Activated naive CD4-positive, alpha-beta T cell treated with anti-CD3 and anti-CD28 coated beads for 36 hours (primary cell): Measurements from ENCODE around the gene SNAP23. TPM values are rescaled to one million over a fixed set of nuclear protein-coding genes. Genes with fewer than 3 reads are reported as not detected.
"Not testable (repeated sequence)": the region's sequence is repeated elsewhere in the genome, so short reads cannot be mapped to it uniquely, and the experiment has no call there.

Experiments used
- CTCF ChIA-PET: fragments of 350-600 bp; sonication (Branson Sonifier 250); formaldehyde crosslinking; loops from one replicate; lab custom pipeline; 2021; ENCODE audit warnings: antibody characterized with exemption; lab: Charles Lee
- DNase-seq: peaks from one replicate; pipeline ENCODE4 v3.0.0-alpha.2; 2020
- H3K27ac Mint-ChIP-seq: one replicate; pipeline ENCODE4 v1.8.0; 2021; ENCODE audit warnings: mild to moderate bottlenecking, mixed read lengths
- H3K27me3 Mint-ChIP-seq: one replicate; pipeline ENCODE4 v1.8.0; 2021; ENCODE audit warnings: low read depth, mixed read lengths
- H3K36me3 Mint-ChIP-seq: one replicate; pipeline ENCODE4 v1.8.0; 2021; ENCODE audit warnings: low read depth, mixed read lengths
- H3K4me1 Mint-ChIP-seq: one replicate; pipeline ENCODE4 v1.8.0; 2021; ENCODE audit warnings: low read depth, mixed read lengths
- H3K4me3 Mint-ChIP-seq: one replicate; pipeline ENCODE4 v1.8.0; 2021; ENCODE audit warnings: mild to moderate bottlenecking, moderate library complexity, mixed read lengths
- H3K9me3 Mint-ChIP-seq: one replicate; pipeline ENCODE4 v1.8.0; 2021; ENCODE audit warnings: mixed read lengths
- intact Hi-C: fragments of 100-400 bp; cut with micrococcal nuclease; formaldehyde crosslinking; loops from one replicate; pipeline ENCODE4 v1.15.1; 2023
- total RNA-seq, 2 experiments: library from RNA; stranded (reverse); gene quantifications; one replicate each; pipeline ENCODE4 v1.2.3, GENCODE V29; 2021

Gene SNAP23
- total RNA-seq, 2 experiments from 2014 or later: 33.1 to 34.5 TPM

GRCh38 chr15:42548249-42549031 lies 53.0 kb downstream of the SNAP23 start, which contains the start of the genes HAUS2 and LRRC57:
Gene HAUS2, plus strand, starts transcription at chr15:42548838. Its CDS starts 35 bp downstream, at chr15:42548873.
Gene LRRC57, minus strand, starts transcription at chr15:42548793. Its CDS starts 359 bp downstream, at chr15:42548434.
- CTCF ChIA-PET: interaction anchor here (0.6 to 1.4 kb wide), 4 partner anchors 9 to 788 kb away, joined by 3 read pairs; no protein-coding TSS in a partner anchor
- Mint-ChIP-seq H3K27me3 (no peaks in the 10 kb centered on the region), H3K4me3 (peak within 1 kb of the TSS; percentile 95), H3K36me3 (peaks cover 14% of the 10 kb centered on the region), H3K9me3 (no peaks in the 10 kb centered on the region), H3K27ac (peak within 1 kb of the TSS; percentile 89), H3K4me1 (peaks cover 41% of the 10 kb centered on the region)
- DNase-seq: peak; percentile 90
- intact Hi-C loops: loop anchor here (1.0 to 2.0 kb wide), 5 partner anchors 27 to 276 kb away; partner anchors contain the start of genes GANC, SNAP23, STARD9 and TMEM87A

- Mint-ChIP-seq H3K36me3 (peaks cover 11% of the 10 kb centered on the region), H3K4me1 (peaks cover 47% of the 10 kb centered on the region), H3K27me3 (no peaks in the 10 kb centered on the region), H3K4me3 (peak overlapping the region; percentile 95), H3K9me3 (no peaks in the 10 kb centered on the region), H3K27ac (peak overlapping the region; percentile 89)
- CTCF ChIA-PET: interaction anchor here (0.6 to 1.1 kb wide), 4 partner anchors 14 to 789 kb away, joined by 3 read pairs; no protein-coding TSS in a partner anchor
- intact Hi-C loops: loop anchor here (2.0 kb wide), 2 partner anchors 58 to 276 kb away; partner anchors contain the start of genes GANC, TMEM87A and ZNF106
- peak; percentile 22 for DNase-seq
These were observed 53.6 kb downstream of the SNAP23 start for GRCh38 chr15:42549032-42549491.

GRCh38 chr15:42549741-42550392 lies 54.4 kb downstream of the SNAP23 start:
- Mint-ChIP-seq H3K9me3 (no peaks in the 10 kb centered on the region), H3K27ac (no peak overlapping the region), H3K27me3 (no peaks in the 10 kb centered on the region), H3K36me3 (peaks cover 11% of the 10 kb centered on the region), H3K4me3 (peak overlapping the region; percentile 95), H3K4me1 (peaks cover 50% of the 10 kb centered on the region)
- DNase-seq: no peak
- CTCF ChIA-PET: no interaction called here
- intact Hi-C loops: loop anchor here (2.0 kb wide), 2 partner anchors 59 to 277 kb away; partner anchors contain the start of genes GANC, TMEM87A and ZNF106

GRCh38 chr15:42553554-42553953 lies 58.1 kb downstream of the SNAP23 start:
- CTCF ChIA-PET: no interaction called here
- no peak overlapping the region for H3K4me3 Mint-ChIP-seq

GRCh38 chr15:42556550-42557207 lies 61.2 kb downstream of the SNAP23 start:
- DNase-seq, CTCF ChIA-PET, H3K27ac Mint-ChIP-seq, H3K4me3 Mint-ChIP-seq, H3K27me3 Mint-ChIP-seq, intact Hi-C loops, H3K9me3 Mint-ChIP-seq: not testable (repeated sequence)
- peaks cover 11% of the 10 kb centered on the region for H3K36me3 Mint-ChIP-seq
- H3K4me1 Mint-ChIP-seq: peaks cover 20% of the 10 kb centered on the region

More at GRCh38 chr15:42553554-42553953, 58.1 kb downstream of the SNAP23 start:
- Mint-ChIP-seq H3K27ac (no peak overlapping the region), H3K27me3 (no peaks in the 10 kb centered on the region), H3K36me3 (peaks cover 8% of the 10 kb centered on the region), H3K4me1 (peaks cover 31% of the 10 kb centered on the region), H3K9me3 (no peaks in the 10 kb centered on the region)
- intact Hi-C loops: no loop called here
- DNase-seq: no peak

- CTCF ChIA-PET: interaction anchor here (0.9 kb wide), 1 partner anchor 93 kb away, joined by 5 read pairs; no protein-coding TSS in a partner anchor
- DNase-seq: no peak
- H3K27me3 Mint-ChIP-seq: no peaks in the 10 kb centered on the region
These were observed 63.3 kb downstream of the SNAP23 start for GRCh38 chr15:42558739-42559138.

GRCh38 chr15:42575188-42576039 lies 80.0 kb downstream of the SNAP23 start, which contains the start of gene STARD9:
Gene STARD9, plus strand, starts transcription at chr15:42575606. Its CDS starts 110 bp downstream, at chr15:42575716.
- H3K36me3 Mint-ChIP-seq: no peaks in the 10 kb centered on the region
- H3K27me3 Mint-ChIP-seq: peaks cover 28% of the 10 kb centered on the region
- peak; percentile 95 for DNase-seq
- H3K9me3 Mint-ChIP-seq: no peaks in the 10 kb centered on the region
- H3K4me3 Mint-ChIP-seq: peak within 1 kb of the TSS; percentile 86
- intact Hi-C loops: loop anchor here (1.0 to 10.0 kb wide), 7 partner anchors 27 to 529 kb away; partner anchors contain the start of genes CDAN1, GANC, HAUS2 and LRRC57
- CTCF ChIA-PET: interaction anchor here (1.0 to 1.1 kb wide), 2 partner anchors 31 to 383 kb away, joined by 3 read pairs; no protein-coding TSS in a partner anchor
- no peak within 1 kb of the TSS for H3K27ac Mint-ChIP-seq
- H3K4me1 Mint-ChIP-seq: peaks cover 14% of the 10 kb centered on the region

More at GRCh38 chr15:42558739-42559138, 63.3 kb downstream of the SNAP23 start:
- Mint-ChIP-seq H3K36me3 (peaks cover 13% of the 10 kb centered on the region), H3K27ac (no peak overlapping the region), H3K9me3 (no peaks in the 10 kb centered on the region), H3K4me1 (peaks cover 9% of the 10 kb centered on the region), H3K4me3 (no peak overlapping the region)
- intact Hi-C loops: no loop called here

- DNase-seq: peak; percentile 15
These were observed 80.7 kb downstream of the SNAP23 start for GRCh38 chr15:42576040-42576594.

GRCh38 chr15:42576776-42577175 lies 81.3 kb downstream of the SNAP23 start:
- CTCF ChIA-PET: no interaction called here
- Mint-ChIP-seq H3K4me1 (peaks cover 22% of the 10 kb centered on the region), H3K27me3 (peaks cover 31% of the 10 kb centered on the region), H3K9me3 (no peaks in the 10 kb centered on the region), H3K27ac (no peak overlapping the region), H3K36me3 (no peaks in the 10 kb centered on the region), H3K4me3 (peak overlapping the region; percentile 86)
- intact Hi-C loops: loop anchor here (10.0 kb wide), 2 partner anchors 302 to 528 kb away; partner anchors contain the start of genes GANC, TMEM87A and UBR1
- DNase-seq: no peak

More at GRCh38 chr15:42576040-42576594, 80.7 kb downstream of the SNAP23 start:
- H3K27ac Mint-ChIP-seq: no peak overlapping the region
- H3K36me3 Mint-ChIP-seq: no peaks in the 10 kb centered on the region
- CTCF ChIA-PET: interaction anchor here (1.1 kb wide), 1 partner anchor 384 kb away, joined by 3 read pairs; no protein-coding TSS in a partner anchor
- H3K9me3 Mint-ChIP-seq: no peaks in the 10 kb centered on the region
- peaks cover 31% of the 10 kb centered on the region for H3K27me3 Mint-ChIP-seq
- peak overlapping the region; percentile 86 for H3K4me3 Mint-ChIP-seq
- intact Hi-C loops: loop anchor here (10.0 kb wide), 2 partner anchors 301 to 529 kb away; partner anchors contain the start of genes GANC, TMEM87A and UBR1
- H3K4me1 Mint-ChIP-seq: peaks cover 17% of the 10 kb centered on the region

GRCh38 chr15:42577514-42578031 lies 82.1 kb downstream of the SNAP23 start:
- H3K27me3 Mint-ChIP-seq: peaks cover 31% of the 10 kb centered on the region
- no peak overlapping the region for H3K27ac Mint-ChIP-seq
- no peaks in the 10 kb centered on the region for H3K9me3 Mint-ChIP-seq
- H3K4me1 Mint-ChIP-seq: peaks cover 27% of the 10 kb centered on the region
- CTCF ChIA-PET: no interaction called here
- intact Hi-C loops: loop anchor here (10.0 kb wide), 2 partner anchors 303 to 527 kb away; partner anchors contain the start of genes GANC, TMEM87A and UBR1
- DNase-seq: no peak
- H3K36me3 Mint-ChIP-seq: no peaks in the 10 kb centered on the region
- H3K4me3 Mint-ChIP-seq: no peak overlapping the region
